Measurements from ENCODE around the gene USB1.

DNA sequence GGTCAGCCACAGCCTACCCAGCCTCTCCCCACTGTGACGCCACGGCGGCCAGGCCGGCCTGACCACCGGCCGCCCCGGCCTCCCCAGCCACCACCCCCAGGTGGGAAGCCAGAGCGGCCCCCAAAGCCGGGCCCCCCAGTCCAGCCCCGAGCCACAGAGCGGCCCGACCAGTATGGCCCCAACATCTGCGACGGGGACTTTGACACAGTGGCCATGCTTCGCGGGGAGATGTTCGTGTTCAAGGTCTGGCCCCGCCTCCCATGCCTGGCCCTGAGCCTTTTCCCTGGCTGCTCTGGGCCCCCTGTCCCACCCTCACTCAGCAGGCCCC is 40.4 kb downstream of the USB1 start:
- no peak for TF ChIP-seq POLR2A (IDR thresholded peaks at IDR 0.05; ENCODE audit: low read length)
- TF ChIP-seq RFX5 (IDR thresholded peaks at IDR 0.05), result no peak
- no peak for TF ChIP-seq KDM1A (IDR thresholded peaks at IDR 0.05; ENCODE audit: low read depth)
- no peak for TF ChIP-seq ESRRA (IDR thresholded peaks at IDR 0.05; ENCODE audit: borderline replicate concordance, low read length)
- TF ChIP-seq MAFK (IDR thresholded peaks at IDR 0.05; ENCODE audit: partially characterized antibody), result no peak
- no peak for TF ChIP-seq JUNB (IDR thresholded peaks at IDR 0.05)
- no peak for TF ChIP-seq ZFP36 (IDR thresholded peaks at IDR 0.05; ENCODE audit: borderline replicate concordance, partially characterized antibody)
- no peak for TF ChIP-seq CEBPB (IDR thresholded peaks at IDR 0.05)
